Endothelial cell (in vitro differentiated cells): ENCODE measurements around the gene NAA38. TPM values are rescaled to one million over a fixed set of nuclear protein-coding genes. Genes with fewer than 3 reads are reported as not detected.

ENCODE experiments used
- DNase-seq: peaks from one replicate; pipeline ENCODE4 v3.0.0; 2021; ENCODE audit warnings: low spot score
- H3K27ac Mint-ChIP-seq: one replicate; pipeline ENCODE4 v1.8.0; 2021; ENCODE audit warnings: mixed read lengths, inconsistent platforms; ENCODE audit not compliant: unreplicated experiment
- H3K27me3 Mint-ChIP-seq: one replicate; pipeline ENCODE4 v1.8.0; 2021; ENCODE audit warnings: mild to moderate bottlenecking, moderate library complexity, mixed read lengths, inconsistent platforms; ENCODE audit not compliant: unreplicated experiment
- H3K36me3 Mint-ChIP-seq: one replicate; pipeline ENCODE4 v1.8.0; 2021; ENCODE audit warnings: mild to moderate bottlenecking, low read depth, mixed read lengths, inconsistent platforms; ENCODE audit not compliant: unreplicated experiment
- H3K4me1 Mint-ChIP-seq: one replicate; pipeline ENCODE4 v1.8.0; 2021; ENCODE audit warnings: mild to moderate bottlenecking, mixed read lengths, inconsistent platforms; ENCODE audit not compliant: unreplicated experiment
- H3K4me3 Mint-ChIP-seq: one replicate; pipeline ENCODE4 v1.8.0; 2021; ENCODE audit warnings: mild to moderate bottlenecking, mixed read lengths, inconsistent platforms; ENCODE audit not compliant: unreplicated experiment
- H3K9me3 Mint-ChIP-seq: one replicate; pipeline ENCODE4 v1.8.0; 2021; ENCODE audit warnings: mixed read lengths, inconsistent platforms; ENCODE audit not compliant: unreplicated experiment
- total RNA-seq: library from RNA; stranded (reverse); fragmentation: NEBNext Ultra II Directional; extraction: Animal tissue kit (Norgen Biotek cat#: 25700); gene quantifications from one replicate; pipeline ENCODE4 v1.2.1, GENCODE V29; 2021; ENCODE audit not compliant: unreplicated experiment
- TF ChIP-seq, protein P1 (sequence below): fragments of 200-600 bp; sonication (generic); IDR thresholded peaks from one replicate; pipeline ENCODE4 v1.5.0; 2021; ENCODE audit warnings: antibody characterized with exemption; ENCODE audit not compliant: unreplicated experiment

NAA38 gene
- total RNA-seq, 1 donor from 2014 or later = 97.9 TPM

DNA sequence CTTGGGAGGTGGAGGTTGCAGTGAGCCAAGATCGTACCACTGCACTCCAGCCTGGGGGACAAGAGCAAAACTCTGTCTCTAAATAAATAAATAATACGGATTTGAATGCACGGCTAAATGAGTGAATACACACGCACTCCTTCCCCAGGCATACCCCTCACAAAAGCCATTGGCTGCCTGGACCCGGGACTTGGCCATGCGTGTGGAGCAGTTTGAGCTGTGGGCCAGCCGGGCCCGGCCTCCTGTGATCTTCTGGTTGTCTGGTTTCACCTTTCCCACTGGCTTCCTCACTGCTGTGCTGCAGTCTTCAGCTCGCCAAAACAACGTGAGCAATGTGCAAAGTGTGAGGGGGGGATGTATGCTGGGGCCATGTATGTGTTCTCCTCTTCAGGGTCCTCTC, 24.9 kb downstream of the NAA38 start:
- TF ChIP-seq, protein P1, sequence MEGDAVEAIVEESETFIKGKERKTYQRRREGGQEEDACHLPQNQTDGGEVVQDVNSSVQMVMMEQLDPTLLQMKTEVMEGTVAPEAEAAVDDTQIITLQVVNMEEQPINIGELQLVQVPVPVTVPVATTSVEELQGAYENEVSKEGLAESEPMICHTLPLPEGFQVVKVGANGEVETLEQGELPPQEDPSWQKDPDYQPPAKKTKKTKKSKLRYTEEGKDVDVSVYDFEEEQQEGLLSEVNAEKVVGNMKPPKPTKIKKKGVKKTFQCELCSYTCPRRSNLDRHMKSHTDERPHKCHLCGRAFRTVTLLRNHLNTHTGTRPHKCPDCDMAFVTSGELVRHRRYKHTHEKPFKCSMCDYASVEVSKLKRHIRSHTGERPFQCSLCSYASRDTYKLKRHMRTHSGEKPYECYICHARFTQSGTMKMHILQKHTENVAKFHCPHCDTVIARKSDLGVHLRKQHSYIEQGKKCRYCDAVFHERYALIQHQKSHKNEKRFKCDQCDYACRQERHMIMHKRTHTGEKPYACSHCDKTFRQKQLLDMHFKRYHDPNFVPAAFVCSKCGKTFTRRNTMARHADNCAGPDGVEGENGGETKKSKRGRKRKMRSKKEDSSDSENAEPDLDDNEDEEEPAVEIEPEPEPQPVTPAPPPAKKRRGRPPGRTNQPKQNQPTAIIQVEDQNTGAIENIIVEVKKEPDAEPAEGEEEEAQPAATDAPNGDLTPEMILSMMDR = no peak
- Mint-ChIP-seq H3K9me3 (no peaks in the 10 kb centered on the region), H3K4me3 (no peak overlapping the region)

DNA sequence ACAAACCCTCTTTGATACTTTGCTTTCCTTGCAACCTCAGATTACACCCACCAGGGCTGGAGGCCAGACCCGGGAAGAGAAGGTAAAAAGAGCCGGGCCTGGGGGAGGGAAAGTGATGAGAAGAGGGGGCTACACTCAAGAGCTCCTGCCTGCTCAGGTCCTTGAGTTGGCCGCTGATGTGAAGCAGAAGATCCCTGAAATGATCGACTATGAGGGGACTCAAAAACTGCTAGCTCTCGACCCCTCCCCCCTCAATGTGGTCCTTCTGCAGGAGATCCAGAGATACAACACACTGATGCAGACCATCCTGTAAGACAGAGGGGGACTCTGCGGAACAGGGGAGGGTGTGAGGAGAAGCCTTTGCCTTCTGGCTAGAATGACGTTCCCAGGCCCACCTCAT, 26.1 kb downstream of the NAA38 start:
- H3K27ac Mint-ChIP-seq = no peak overlapping the region
- peaks cover 10% of the 10 kb centered on the region for H3K4me1 Mint-ChIP-seq
- peaks cover 22% of the 10 kb centered on the region for H3K27me3 Mint-ChIP-seq
- H3K9me3 Mint-ChIP-seq = no peaks in the 10 kb centered on the region
- no peak overlapping the region for H3K4me3 Mint-ChIP-seq
- TF ChIP-seq, protein P1 = no peak
- H3K36me3 Mint-ChIP-seq = no peaks in the 10 kb centered on the region
- DNase-seq = no peak

More for the DNA sequence above, 24.9 kb downstream of the NAA38 start:
- Mint-ChIP-seq H3K27ac (no peak overlapping the region), H3K27me3 (peaks cover 31% of the 10 kb centered on the region), H3K36me3 (no peaks in the 10 kb centered on the region), H3K4me1 (peaks cover 19% of the 10 kb centered on the region)
- no peak for DNase-seq

DNA sequence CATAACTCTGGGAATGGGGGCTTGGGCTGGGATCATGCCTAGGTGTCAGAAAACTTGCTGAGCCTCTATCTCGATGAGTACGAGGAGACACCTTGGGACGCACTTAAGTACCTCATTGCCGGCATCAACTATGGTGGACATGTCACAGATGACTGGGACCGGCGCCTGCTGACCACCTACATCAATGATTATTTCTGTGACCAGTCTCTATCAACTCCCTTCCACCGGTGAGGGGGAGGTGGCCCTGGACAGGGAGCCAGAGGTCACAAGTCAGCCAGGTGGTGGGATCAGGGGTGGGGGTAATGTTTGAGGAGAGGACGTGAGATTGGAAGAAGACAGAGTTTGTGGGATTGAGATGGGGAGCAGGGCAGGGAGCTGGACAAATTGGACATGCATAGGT, 26.7 kb downstream of the NAA38 start:
- Mint-ChIP-seq H3K36me3 (no peaks in the 10 kb centered on the region), H3K9me3 (no peaks in the 10 kb centered on the region), H3K4me1 (peaks cover 11% of the 10 kb centered on the region), H3K27me3 (peaks cover 20% of the 10 kb centered on the region), H3K4me3 (no peak overlapping the region), H3K27ac (no peak overlapping the region)
- no peak for DNase-seq
- TF ChIP-seq, protein P1 = no peak

DNA sequence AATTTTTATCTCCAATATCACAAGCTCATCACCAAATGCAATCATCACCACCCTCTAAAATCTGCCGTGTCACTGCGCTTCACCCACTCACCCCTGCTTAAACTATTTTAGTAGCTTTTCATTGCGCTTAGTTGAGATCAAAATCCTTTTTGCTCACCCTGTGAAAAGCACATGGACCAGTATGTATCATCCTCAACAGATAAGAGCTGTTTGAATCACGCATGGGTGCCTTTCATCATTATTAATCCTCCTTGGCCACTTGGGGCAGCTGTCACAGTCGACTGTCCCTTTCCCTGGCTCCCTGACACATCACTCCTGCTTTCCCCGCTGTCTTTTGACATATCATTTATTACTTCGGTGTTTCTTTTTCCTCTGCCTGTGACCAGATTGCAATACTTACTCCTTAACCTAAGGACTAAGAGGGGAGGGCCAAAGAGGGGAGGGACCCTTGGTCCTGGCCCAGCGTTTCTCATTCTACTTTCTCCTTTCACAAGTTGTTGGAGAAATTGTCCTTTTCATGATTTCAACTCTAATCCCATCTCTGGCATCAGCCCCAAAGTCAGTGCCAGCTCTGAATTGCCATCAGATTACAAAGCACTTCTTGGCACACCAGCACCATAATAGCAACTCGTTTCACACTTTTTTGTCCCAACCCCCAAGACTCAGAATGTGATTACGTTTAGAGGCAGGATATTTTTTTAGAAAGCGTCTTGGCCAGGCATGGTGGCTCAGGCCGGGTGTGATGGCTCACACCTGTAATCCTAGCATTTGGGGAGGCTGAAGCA, 32.0 kb downstream of the NAA38 start:
- peaks cover 3% of the 10 kb centered on the region for H3K27me3 Mint-ChIP-seq
- no peak for DNase-seq
- TF ChIP-seq, protein P1 = no peak
- H3K4me3 Mint-ChIP-seq = peak overlapping the region; percentile 5
- H3K4me1 Mint-ChIP-seq = peaks cover 13% of the 10 kb centered on the region
- H3K36me3 Mint-ChIP-seq = no peaks in the 10 kb centered on the region
- peak overlapping the region; percentile 1 for H3K27ac Mint-ChIP-seq
- H3K9me3 Mint-ChIP-seq = no peaks in the 10 kb centered on the region

DNA sequence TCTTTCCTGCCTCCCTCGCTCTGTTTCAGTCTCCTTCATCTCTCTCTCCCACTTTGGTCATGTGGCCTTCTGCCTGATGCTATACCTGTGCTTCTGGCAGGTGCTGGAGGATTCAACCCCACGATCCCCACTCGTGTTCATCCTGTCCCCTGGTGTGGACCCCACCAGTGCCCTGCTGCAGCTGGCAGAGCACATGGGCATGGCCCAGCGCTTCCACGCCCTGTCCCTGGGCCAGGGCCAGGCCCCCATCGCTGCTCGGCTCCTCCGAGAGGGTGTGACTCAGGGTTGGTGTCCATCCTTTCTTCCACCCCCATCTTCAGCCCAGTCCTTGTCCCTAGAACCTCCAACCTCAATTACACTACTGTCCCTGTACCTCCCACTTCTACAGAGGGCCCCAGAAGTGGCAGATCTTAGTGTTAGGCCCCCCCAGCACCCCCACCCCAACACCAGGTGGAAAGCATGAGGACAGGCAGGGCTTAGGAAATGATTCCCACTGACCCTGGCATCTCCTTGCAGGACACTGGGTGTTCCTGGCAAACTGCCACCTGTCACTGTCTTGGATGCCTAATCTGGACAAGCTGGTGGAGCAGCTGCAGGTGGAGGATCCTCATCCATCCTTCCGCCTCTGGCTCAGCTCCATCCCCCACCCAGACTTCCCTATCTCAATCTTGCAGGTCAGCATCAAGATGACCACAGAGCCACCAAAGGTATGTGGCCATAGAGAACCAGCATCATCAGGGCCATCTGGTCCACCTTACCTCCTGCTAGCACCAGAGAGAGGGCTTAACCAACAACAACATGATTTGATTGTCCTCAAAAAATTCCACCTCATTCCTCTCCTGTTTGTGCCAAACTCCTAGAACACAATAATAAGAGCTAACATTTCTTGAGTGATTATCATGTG, 33.1 kb downstream of the NAA38 start:
- Mint-ChIP-seq H3K36me3 (no peaks in the 10 kb centered on the region), H3K4me1 (peaks cover 13% of the 10 kb centered on the region), H3K27me3 (peaks cover 3% of the 10 kb centered on the region), H3K4me3 (no peak overlapping the region), H3K9me3 (no peaks in the 10 kb centered on the region), H3K27ac (no peak overlapping the region)
- DNase-seq = no peak
- TF ChIP-seq, protein P1 = no peak
